NCI-H1436 (cell line): ENCODE measurements around the gene ABTB2.

Experiments used
- DNase-seq: peaks from one replicate; lab custom pipeline; 2025; lab: John Stamatoyannopoulos, UW

The ABTB2 gene

DNA sequence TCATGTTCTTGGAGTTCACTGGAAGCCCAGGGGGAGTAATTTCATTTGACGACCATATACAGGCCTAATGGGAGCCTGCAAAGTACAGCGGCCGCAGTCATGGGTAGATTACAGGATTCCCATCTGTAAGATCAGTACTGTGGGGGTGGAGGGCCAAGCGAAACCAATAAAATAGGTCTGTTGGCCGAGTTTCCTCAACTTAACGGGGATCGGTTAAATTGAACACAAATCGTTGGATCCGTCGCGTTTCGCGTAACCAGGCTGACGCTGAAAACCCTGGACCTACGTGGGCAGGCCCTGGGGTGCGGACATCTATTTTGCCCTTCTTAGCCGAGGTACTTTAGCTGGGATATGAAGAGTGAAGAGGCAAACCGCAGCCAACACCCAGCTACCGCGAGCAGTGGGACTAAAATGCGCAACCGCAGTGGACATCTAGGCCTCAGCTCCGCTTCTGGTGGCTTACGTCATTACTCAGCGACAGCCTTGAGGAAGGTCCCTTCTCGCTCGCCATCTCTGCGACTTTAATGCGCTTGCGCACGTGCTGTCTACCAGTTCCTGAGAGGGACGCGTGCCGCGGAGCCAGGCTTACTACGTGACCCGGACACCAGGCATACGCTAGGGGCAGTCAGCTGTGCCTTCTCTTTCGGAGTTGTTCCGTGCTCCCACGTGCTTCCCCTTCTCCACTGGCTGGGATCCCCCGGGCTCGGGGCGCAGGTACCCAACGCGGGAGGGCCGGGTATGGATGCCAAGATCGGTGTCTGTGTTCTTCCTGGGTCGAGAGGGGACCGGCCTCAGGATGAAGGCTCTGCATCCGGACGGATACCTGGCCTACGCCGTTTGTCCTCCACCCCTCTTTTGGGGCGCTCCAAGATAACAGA is 252.5 kb downstream of the ABTB2 start, which contains the start of gene NAT10:
TSS of gene NAT10 (plus strand) at position 551 of the 878 bp plus-strand sequence. CDS start 2,597 bp downstream, outside the sequence.
- peak; percentile 97 for DNase-seq

DNA sequence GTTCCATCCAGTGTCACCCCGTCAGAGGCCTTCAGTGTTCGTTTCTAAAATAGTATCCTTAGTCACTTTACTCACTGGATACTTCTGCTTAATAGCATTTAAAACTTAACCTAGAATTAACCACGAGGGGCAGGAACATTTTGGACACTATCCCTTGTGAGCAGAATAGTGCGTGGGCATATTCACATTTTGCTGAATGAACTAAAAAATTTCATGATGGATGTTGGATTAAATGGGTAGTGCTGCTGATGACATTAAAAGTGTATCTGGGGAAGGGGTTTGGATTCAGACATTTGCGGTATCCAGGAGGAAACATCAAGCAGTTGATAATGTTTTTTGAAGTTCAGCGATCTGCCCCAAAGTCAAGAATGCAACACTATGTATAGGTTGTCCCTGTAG is 253.1 kb downstream of the ABTB2 start:
- DNase-seq: no peak
